LHCN-M2 (cell line): ENCODE data around the gene TMEM271. TPM values are rescaled to one million over a fixed set of nuclear protein-coding genes. Genes with fewer than 3 reads are reported as not detected.
A peak's percentile ranks its signal among the peaks of the same experiment; 100 is the strongest.
"Not testable (repeated sequence)": the region's sequence is repeated elsewhere in the genome, so short reads cannot be mapped to it uniquely, and the experiment has no call there.

Experiments used
- DNase-seq: peaks from one replicate; pipeline ENCODE4 v3.0.0-alpha.2; 2012; ENCODE audit warnings: low read depth
- total RNA-seq: library from RNA; depleted of rRNA; stranded (reverse); fragments of >200 nt; gene quantifications from 2 replicates; pipeline ENCODE4 v1.2.3, GENCODE V29; 2014

TMEM271 gene
- total RNA-seq, 1 experiment from 2014 or later = not detected

DNA sequence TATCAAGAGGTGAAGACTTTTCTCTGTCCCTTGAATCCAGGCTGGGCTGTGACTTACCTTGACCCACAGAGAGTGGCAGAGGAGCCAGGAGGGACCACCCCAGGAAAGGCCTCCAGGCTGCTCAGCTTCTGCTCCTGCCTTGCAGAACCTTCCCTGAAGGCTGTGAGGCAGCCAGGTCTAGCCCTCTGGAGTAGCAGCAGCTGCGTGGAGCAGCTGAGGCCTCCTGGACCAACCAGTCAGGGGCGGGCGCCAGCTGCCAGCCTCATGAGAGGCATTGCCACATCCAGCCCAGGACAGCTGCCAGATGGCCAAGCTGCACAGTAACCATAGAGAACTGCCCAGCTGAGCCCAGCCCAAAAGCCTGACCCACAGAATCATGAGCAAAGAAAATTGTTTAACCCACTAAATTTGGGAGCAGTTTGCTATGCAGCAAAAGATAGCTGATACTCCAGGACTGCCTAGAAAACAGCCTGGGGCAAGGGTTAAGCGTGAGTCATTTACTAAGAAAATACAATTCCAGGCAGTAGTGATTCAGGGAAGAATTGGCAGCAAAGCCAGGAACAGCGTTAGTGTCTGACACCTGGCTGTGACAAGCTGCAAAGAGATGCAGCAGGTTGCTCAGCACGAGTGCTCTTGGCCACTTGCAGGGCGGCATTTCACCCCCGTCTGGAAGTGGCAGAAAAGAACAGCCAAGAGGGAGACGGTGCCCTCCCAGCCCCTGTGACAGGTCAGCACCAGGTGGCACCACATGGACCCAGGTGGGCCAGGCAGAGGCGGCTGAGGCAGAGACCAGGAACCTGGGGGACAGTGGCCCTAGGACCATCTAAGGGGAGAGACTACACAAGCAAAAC is 34.5 kb upstream of the TMEM271 start:
- DNase-seq = peak; percentile 87

DNA sequence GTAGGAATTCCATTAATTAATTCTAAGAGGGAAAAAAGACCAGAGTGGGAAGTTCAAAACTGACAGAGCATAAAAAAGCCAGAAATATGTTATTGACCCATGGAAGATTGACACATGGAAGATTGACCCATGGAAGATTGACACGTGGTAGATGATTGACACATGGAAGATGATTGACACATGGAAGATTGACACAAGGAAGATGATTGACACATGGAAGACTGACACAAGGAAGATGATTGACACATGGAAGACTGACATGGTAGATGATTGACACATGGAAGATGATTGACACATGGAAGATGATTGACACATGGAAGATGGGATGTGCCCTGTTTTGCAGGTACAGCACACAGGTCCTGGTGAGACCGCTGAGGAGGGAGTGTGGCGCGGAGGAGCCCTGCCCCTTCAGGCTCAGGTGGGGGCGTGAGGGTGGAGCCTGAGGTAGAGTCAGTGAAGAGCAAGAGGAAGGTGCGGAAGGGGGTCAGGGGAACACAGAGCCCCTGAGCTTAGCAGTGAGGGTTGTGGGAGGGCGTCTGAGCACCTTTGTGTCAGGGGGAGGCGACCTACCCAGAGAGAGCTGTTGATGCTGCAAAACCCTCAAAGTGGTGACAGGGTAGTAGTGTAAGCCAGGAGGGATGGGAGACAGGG is 33.4 kb upstream of the TMEM271 start:
- DNase-seq = no peak

DNA sequence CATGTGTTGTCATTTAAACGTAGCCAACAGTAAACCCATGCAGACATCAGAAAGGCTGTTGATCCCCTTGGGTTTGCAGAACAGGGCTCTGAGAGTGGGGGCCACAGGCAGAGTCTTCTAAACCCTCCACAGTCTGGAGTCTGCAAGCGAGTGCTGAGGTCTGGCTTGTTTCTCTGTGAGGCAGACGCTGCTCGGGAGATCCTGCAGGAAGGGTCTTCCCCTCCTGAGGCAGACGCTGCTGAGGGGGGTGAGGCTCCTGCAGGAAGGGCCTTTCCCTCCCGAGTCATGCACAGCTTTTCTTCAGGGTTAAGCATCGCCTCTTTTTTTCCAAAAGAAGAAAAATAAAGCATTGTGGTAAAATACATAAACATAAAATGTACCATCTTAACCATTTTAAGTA is 32.1 kb upstream of the TMEM271 start:
- DNase-seq = no peak

DNA sequence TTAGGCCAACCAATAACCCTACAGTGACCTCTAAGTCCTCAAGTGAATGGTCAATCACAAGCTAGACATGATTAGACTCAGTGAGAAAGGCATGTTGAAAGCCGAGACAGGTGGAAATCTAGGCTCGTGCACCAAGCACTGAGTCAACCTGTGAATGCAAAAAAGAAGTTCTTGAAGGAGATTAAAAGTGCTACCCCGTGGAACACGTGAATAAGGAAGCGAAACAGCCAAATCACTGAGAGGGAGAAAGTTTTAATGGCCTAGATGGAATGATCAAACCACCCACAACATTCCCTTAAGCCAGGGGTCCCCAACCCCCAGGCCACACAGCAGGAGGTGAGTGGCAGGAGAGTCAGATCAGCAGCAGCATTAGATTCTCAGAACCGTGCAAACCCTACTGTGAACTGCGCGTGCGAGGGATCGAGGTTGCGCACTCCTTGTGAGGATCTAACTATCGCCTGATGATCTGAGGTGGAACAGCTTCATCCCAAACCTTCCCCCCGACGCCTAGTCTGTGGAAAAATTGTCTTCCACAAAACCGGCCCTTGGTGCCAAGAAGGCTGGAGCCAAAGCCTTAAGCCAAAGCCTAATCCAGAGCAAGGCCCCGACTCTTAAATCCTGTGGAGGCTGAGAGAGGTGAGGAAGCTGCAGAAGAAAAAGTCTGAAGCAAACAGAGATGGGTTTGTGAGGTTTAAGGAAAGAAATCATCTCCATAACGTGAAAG is 29.8 kb upstream of the TMEM271 start:
- DNase-seq = no peak

DNA sequence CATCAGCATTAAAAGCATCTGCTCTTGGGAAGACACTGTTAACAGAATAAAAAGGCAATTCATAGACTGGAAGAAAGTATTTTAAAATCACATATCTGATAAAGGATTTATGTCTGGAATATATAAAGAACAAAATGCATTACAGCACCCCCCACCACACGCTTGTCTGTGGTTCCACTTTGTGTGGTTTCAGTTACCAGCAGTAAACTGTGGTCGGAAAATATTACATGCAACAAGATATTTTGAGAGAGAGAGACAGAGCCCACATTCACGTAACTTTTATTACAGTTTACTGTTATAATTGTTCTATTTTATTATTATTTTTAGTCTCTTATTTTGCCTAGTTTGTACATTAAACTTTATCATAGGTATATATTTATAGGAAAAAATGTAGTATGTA is 28.0 kb upstream of the TMEM271 start:
- DNase-seq = no peak

DNA sequence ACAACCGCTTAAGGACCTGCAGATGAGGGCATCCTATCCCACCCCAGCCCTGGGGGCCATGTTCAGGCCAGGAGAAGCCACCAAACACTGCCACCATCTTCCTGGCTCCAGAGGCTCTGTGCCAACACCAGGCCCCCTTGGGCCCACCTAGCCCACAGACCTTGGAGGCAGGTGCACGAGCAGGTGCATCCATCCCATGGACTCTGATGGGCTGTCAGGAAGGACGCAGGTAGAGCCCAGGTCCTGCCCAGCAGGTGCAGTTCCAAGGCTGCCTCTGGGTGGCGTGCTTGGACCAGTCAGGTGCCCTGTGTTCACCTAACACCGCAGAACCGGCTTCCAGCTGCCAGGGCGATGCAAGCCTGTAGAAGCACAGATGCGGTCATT is 26.5 kb upstream of the TMEM271 start:
- DNase-seq = peak; percentile 19

DNA sequence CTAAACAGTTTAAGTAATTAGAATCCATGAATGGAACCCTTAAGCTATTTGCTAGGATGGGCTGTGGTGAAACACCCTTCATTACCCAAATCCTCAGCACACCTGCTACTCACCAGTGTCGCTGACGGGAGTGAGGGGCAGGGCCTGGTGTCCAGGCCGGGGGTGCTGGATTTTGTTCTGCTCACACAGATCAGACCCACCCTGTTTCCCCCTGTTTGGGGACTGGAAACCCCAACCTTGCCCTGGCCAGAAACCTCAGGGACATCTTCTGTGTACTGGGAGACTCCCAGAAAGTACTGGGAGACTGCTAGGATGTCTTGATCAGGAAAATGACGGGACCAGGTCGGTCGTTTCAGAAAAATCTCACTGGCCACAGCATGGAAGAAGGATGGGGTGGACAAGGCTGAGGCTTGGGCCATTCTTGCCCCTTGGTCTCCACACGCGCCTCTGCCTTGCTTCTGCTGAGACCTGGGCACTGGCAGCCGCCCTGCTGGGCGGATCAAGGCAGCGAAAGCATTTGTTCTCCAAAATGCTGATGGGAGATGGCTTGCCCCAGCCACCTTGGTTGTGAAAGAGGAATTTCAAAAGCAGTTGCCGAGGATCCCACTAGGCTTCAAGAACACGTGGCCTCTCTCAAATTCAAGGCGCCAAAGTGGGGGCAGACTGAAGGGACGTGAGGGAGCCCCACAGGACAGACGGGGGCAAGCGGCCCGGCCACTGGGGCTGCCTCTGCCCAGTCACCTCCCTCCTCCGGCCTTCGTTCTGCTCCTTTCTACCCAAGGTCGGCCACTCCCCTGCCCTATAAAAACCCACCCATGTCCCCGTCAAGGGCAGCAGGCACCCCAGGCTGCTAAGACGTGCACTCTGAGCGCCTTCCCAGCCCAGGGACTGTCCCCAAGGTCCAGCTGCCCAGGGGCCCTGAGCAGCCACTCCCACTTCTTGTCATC is 25.8 kb upstream of the TMEM271 start:
- no peak for DNase-seq

DNA sequence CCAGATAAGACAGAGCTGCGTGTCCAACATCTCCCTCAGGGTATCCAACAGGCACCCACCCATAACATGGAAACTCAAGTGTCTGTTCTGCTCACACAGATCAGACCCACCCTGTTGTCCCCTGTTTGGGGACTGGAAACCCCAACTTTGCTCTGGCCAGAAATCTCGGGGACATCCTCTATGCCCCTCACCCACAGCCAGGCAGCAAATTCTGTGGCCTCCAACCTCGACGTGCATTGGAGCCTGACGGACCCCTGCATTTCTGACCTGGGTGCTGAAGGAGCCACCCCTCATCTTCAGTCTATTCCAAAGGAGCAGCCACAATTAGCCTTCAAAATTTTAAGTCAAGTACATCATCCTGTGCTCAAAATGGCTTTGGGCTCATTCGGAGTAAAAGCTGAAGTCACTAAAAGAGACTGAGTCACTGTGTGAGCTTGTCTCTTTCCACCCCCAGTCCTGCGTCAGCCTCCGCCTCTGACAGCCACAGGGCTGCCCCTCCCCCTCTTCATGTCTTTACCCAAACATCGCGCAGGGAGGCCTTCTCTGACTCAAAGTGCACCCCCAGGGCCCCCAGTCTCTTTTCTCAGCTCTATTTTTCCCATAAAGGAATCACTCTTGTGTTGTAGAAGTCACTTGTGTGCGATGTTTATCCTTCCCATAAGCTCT is 24.9 kb upstream of the TMEM271 start:
- no peak for DNase-seq

DNA sequence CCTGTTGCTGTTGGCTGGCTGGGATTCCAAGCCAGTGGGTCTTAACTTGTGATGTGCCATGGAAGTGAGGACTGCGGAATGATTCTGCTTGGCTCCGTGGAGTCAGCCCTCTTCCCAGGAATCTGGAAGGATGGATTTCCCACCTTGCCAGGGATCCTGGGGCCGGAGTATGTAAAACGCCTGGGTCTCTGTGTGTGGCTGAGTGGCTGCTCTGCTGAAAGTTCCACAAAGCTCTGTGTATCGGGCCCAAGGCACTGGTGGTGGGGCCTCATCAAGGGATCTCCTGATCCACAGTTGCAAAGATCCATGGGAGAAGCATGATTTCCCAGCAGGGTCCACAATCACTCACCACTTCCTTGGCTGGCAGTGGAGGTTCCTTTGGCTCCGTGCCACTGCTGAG is 24.1 kb upstream of the TMEM271 start:
- no peak for DNase-seq

DNA sequence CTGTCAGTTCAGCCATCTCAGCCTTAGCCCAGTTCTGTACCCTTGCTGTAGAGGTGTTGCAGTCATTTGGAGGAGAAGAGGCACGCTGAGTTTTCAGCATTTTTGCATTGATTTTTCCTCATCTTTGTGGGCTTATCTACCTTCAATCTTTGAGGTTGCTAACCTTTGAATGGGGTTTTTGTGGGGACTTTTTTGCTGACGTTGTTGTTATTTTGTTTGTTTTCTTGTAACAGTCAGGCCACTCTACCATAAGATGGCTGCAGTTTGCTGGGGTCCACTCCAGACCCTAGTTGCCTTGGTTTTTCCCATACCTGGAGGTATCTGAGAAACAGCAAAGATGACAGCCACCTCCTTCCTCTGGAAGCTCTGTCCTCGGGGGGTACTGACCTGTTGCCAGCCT is 22.8 kb upstream of the TMEM271 start:
- DNase-seq = no peak

DNA sequence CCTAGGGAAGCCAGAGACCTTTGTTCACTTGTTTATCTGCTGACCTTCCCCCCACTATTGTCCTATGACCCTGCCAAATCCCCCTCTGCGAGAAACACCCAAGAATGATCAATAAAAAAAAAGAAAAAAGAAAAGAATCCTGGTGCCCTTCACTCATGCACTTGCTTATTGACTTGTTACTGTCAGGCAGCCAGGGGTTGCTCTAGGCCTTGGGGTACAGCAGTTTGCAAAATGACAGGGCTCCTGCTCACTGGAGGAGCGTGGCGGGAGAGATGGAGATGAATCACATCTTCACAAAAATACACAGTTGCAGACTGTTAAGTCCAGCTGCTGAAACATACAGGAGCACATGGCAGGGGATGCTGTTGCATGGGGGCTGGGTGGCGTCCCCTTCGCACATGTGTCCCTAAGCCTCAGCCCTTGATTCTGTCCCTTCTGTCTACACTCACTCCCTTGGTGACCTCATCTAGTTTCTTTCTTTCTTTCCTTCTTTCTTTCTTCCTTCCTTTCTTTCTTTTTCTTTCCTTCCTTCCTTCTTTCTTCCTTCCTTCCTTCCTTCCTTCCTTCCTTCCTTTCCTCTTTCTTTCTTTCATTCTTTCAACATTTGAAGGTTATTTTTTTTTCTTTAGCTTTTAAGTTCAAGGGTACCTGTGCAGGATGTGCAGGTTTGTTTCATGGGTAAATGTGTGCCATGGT is 16.9 kb upstream of the TMEM271 start:
- DNase-seq = peak; percentile 17

DNA sequence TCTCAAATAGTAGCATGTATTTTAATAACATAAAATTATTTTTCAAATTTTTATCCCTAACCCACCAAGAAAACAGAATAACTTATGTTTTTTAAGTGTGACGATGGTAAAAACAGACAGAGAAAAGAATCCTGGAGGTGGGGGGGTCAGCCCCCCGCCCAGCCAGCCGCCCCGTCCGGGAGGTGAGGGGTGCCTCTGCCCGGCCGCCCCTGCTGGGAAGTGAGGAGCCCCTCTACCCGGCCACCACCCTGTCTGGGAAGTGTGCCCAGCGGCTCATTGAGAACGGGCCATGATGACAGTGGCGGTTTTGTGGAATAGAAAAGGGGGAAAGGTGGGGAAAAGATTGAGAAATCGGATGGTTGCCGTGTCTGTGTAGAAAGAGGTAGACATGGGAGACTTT is 16.1 kb upstream of the TMEM271 start:
- not testable (repeated sequence) for DNase-seq

DNA sequence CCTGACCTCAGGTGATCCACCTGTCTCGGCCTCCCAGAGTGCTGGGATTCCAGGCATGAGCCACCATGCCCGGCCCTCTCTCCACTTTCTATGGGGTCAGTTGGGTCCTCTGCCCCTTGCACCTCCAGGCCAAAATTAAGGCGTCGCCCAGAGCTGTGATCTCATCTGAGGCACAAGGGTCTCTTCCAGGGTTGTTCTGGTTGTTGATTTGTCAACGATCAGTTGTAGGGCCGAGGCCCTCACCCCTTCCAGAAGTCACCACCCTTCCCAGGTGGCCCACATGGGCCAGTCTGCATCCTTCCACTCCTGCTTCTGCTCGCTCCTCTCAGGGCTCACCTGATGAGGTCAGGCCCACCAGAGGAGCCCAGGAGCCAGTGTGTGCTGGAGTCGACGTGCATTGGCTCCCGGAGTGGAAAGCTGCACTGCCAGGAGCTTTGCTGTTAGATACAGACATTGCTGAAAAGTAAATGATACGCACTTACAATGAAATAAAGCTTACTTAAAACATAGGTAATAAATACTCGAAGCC is 14.3 kb upstream of the TMEM271 start:
- DNase-seq = no peak

DNA sequence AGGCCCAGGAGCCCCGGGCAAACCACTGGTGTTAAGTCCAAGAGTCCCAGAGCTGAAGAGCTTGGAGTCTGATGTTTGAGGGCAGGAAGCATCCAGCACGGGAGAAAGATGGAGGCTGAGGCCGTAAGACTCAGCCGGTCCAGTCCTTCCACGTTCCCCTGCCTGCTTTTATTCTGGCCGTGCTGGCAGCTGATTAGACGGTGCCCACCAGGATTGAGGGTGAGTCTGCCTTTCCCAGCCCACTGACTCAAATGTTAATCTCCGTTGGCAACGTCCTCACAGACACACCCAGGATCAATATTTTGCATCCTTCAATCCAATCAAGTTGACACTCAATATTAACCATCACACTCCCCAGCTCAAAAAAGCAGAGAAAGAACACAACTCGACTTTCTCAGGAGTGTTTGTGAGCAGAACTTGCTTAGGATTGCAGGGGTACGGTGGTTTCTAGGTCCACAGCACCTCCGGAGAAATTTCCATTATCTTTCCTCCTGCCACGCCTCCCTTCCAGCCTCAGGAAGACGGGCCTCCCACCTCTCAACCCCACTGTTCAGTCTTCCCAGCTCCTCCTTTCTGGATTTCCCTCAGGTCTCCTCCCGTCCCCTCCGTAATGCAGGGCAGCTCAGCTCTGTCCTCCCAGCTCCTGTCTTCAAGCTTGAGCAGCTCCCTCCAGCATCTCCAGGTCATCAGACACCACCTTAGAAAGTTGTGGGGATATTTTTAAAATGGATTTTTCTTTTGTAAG is 13.3 kb upstream of the TMEM271 start:
- no peak for DNase-seq

DNA sequence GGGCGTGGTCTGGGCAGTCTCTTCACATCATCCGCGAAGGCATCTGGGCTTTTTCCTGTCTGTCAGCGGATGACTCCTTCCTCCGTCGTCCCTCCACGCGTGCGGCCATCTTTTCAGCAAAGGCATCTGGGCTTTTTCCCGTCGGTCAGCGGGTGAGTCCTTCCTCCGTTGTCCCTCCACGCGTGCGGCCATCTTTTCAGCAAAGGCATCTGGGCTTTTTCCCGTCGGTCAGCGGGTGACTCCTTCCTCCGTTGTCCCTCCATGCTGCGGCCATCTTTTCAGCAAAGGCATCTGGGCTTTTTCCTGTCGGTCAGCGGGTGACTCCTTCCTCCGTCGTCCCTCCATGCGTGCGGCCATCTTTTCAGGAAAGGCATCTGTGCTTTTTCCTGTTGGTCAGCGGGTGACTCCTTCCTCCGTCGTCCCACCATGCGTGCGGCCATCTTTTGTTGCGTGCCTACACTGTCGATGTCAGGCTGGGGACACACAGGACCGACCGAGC is 12.3 kb upstream of the TMEM271 start:
- DNase-seq = no peak

DNA sequence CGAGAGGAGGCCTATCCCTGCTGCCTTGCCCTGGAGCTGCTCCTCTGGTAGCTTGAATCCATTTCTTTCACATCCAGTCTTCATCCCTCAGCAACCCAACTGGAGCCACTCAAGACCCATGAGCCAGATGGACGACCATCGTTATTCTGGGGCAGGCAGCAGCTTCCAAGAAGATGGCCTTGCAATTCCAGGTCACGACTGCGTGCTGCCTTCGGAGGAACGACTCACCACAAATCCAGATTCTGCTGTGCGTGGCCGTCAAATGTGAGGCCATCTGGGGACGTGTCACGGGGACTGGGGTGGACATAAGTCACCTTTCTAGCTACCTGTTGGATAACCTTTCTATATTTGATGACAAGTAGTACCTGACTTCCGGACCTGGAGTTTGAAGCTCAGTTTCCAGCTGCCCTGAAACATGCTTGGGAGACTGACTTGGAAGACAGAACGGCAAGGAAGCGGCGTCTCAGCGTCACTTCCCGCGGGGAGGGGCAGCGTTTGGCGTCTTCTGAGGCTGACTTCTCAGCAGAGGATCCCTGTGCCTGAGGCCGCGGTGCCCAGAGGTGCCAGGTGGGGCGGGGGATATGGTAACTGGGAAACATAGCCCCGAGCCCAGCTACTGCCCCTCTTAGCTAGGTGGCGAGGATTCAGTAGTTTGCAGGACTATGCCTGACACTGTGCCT is 11.7 kb upstream of the TMEM271 start:
- DNase-seq = no peak

DNA sequence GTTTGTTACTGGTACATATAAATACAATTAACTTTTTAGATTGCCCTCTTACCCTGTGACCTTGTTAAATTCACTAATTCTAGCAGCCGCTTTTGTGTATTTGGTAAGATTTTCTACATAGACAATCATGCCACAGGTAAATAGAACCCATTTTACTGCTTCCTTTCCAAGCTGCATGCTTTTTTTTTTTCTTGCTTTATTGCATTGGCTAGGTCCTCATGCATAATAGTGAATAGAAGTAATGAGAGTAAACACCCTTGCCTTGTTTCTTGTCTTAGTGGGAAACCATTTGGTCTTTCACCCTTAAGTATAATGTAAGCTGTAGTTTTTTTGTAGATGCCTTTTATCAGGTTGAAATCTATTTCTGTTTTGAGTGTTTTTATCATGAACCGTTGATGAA is 7.7 kb upstream of the TMEM271 start:
- DNase-seq = no peak

DNA sequence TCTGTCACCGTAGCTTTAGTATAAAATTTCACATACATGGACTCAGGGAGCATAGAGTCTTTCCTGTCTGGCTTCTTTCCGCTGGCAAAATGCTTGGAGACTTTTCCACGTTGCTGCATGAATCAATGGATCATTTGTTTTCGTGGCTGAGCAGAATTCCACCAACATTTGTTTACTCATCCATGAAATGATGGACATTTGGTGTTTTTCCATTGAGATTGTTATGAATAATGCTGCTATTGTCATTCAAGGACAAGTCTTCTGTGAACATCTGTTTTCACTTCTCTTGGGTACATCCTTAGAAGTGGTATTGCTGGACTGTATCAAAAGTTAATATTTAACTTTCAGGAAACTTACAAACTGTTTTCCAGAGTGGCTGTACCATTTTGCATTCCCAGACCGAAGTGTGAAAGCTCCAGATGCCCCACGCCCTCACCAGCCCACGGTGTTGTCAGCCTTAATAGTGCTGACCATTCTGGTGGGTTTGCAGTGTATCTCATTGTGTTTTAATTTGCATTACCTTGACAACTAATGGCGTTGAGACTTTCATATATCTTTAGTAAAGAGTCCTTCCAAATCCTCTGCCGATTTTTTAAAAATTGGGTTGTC is 5.8 kb upstream of the TMEM271 start:
- no peak for DNase-seq
